Measurements from ENCODE around the gene AQP7.
"Not testable (repeated sequence)": the region's sequence is repeated elsewhere in the genome, so short reads cannot be mapped to it uniquely, and the experiment has no call there.

DNA sequence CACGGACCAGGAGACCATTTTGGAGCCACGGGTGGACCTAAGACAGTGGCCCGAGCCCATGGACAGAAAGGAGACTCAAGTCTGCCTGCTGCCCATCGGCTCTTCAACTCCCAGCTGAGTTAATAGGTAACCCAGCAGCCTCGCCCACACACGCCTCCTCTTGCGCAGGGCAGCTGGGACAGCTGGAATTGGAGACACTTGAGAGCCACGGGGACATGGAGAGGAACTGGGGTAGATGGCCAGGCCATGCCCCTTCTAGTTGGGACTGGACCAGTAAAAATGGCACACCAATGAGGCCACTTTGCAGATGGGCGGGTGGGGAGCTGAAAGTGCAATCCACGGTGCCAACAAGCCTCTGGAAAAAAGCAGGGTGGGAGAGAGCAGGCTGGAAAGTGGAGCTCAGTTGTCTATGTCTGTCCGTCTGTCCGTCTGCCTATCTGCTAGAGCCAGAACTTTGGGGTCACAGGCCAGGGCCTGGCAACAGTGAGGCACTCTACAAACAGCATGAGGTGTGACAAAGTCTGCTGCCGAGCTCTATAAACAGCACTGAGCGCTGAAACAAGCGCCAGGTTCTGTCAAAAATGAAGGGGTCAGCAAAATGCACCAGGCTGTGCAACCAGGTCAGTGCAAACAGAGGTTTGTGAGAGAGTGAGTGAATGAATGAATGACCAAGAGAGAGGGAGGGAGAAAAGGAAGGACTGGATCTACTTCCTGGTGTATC, 7.0 kb downstream of the AQP7 start:
- TF ChIP-seq, protein P1, sequence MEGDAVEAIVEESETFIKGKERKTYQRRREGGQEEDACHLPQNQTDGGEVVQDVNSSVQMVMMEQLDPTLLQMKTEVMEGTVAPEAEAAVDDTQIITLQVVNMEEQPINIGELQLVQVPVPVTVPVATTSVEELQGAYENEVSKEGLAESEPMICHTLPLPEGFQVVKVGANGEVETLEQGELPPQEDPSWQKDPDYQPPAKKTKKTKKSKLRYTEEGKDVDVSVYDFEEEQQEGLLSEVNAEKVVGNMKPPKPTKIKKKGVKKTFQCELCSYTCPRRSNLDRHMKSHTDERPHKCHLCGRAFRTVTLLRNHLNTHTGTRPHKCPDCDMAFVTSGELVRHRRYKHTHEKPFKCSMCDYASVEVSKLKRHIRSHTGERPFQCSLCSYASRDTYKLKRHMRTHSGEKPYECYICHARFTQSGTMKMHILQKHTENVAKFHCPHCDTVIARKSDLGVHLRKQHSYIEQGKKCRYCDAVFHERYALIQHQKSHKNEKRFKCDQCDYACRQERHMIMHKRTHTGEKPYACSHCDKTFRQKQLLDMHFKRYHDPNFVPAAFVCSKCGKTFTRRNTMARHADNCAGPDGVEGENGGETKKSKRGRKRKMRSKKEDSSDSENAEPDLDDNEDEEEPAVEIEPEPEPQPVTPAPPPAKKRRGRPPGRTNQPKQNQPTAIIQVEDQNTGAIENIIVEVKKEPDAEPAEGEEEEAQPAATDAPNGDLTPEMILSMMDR (IDR thresholded peaks at IDR 0.05) = not testable (repeated sequence)
- not testable (repeated sequence) for TF ChIP-seq POLR2AphosphoS5, POLR2A (IDR thresholded peaks at IDR 0.05)
